HG03342 (cell line): Measurements from ENCODE around the gene TFF3.

Source experiments
- ATAC-seq: cut with Tn5 transposase; IDR thresholded peaks from one replicate; pipeline ENCODE4 v1.9.1; 2021; ENCODE audit warnings: mild to moderate bottlenecking, moderate library complexity; ENCODE audit not compliant: unreplicated experiment

The TFF3 gene

DNA sequence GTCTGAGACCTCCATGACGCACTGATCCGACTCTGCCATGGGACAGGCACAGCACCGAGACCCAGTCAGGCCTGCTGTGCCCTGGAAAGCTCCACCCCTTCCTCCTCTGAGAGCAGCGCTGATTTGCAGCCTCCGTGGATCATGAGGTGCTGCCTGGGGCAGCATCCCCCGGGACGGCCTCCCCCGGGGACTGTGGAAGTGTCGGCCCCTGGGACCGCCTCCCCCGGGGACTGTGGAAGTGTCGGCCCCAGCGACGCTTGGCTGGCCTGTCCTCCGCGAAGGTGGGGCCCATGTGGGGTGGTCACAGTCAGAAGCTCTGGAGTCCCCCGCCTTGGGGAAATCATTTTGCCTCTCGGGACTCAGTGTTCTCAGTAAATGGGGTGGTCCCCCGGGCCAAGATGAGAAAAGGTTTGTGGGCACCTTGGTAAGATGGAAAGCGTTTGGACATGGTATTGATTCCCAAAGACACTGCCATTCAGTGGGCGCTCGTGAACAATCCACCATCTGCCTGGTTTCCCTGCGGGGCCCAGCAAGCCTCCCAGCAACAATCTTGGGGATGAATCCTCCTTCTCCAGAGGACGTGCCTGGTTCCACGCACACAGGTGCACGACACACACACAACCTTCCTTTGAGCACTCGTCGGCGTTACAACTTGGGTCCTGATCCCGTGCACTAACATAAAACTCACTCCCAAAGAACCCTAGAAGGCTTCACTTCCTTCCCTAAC, 32.6 kb upstream of the TFF3 start:
- no peak for ATAC-seq

DNA sequence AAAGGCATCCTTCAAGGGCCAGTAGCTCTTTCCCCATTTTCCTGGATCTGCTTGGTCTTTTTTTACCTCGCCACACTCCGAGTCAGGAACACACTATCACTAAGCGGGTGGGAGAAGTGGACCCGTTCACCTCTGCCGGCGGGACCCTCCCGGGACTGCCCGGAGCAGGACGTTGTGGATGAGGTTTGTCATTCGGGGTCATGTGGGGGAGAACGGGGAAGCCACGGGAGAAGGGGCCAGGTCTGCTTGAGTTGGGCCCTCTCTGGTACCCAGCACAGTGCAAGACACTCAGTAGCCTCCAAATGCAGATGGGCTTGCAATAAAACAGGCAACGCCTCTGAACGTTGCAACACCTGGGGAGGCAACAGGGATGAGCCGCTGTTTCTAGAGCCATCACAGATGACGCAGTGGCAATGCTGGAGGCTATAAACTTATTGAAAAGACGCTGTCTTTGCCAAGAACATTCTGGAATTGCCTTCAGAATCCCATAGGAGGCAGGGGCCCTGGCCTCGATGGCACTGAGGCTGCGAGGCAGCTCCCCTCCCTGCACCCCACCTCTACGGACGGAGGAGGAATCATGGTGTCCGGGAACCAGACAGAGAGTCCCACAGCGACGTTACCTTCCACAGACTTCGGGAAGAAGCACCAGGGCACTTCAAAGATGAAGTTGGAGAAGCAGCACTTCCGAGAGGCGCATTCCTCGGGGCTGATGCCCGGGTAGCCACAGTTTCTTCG, 31.8 kb upstream of the TFF3 start:
- ATAC-seq: no peak

DNA sequence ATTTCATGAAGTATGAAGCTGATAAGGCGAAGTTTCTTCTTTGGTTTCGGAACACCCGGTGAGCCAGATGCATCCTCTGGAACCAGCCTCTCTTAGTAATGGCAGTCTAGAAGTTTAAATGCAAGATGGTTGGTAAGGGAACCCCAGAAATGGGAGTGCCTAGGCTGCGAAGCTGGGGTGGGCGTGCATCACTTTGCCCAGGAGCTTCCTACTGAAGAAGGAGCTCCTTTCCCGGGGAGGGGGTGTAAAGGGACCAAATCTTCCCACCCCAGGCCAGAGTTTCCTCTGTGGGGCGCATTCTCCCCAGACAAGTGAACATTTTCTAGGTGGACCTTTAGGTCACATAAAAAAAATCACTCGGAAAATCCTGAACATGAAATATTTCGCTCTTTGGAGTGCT, 31.2 kb upstream of the TFF3 start:
- no peak for ATAC-seq

DNA sequence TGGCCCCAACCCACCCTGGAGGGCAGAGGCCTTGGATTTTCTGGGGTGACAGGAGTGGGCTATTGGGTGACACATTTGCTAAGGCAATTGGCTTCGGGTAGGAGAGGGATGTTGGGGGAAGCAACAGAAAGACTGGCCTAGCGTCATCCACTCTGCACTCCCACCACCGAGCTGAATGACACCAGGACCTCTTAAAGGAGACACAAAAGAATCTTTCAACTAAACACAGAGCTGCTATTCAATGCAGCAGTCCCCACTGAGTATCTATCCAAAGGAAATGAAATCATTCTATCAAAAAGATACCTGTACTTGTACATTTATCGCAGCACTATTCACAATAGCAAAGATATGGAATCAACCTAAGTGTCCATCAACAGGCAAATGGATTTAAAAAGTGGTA, 29.4 kb upstream of the TFF3 start:
- no peak for ATAC-seq

DNA sequence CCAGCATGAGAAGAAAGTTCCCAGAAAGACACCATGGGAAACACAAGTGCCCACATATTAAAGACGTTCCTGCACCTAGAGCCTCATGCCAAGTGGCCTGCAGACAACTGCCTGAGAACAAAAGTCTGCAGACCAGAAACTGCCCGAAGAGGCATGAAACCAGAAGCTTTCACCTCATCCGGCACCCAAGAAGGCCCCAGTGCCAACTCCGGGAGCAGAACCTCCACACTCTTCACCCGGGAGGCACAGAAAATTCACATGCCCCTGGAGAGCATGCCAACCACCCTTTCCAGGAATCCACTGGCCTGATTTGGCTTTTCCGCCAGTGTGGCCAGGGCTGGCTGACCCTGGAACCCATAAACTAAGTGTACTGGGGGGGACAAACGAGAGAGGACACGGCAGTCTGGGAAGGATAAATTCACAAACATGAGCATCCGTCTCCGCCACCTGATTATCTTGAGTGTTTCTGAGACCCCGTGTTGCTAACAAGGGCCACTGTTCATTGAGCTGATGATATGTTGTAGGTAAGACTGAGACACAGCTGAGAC, 28.8 kb upstream of the TFF3 start:
- no peak for ATAC-seq

DNA sequence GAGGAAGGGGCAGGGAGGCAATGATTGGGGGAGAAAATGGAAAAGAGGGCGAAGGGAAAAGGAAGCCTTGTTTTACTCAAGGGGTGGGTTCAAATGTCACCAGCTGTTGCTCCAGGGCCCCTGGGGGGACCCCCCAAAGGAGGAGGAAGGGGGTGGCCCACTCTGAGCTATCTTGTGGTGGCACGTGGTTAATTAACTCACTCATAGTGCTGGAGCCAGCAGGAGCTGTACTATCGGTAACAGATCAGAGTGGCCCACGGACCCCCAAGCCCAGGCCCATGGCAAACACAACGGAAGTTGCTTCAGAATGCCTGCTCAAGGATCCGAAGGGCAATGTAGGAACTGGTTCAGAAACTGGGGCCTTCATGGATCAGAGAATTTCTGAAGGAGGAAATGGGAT, 28.3 kb upstream of the TFF3 start:
- ATAC-seq: no peak

DNA sequence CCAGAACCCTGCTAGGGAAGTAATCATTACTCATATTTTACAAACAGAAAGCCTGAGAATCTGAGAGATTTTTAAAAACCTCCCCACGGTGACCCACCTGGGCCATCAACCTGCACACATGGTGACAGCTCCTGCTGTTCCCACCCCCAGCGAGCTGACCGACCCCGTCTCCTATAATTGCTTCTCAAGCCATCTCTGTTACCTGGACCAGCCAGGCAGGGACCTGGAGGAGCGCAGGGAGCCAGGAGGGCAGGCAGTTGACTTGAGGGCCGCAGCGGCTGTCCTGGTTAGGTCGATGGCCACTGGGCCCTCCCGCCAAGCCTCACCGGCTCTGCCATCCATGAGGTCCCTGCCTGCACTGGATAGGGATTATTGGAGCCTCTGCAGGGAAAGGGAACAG, 27.9 kb upstream of the TFF3 start:
- ATAC-seq: no peak

DNA sequence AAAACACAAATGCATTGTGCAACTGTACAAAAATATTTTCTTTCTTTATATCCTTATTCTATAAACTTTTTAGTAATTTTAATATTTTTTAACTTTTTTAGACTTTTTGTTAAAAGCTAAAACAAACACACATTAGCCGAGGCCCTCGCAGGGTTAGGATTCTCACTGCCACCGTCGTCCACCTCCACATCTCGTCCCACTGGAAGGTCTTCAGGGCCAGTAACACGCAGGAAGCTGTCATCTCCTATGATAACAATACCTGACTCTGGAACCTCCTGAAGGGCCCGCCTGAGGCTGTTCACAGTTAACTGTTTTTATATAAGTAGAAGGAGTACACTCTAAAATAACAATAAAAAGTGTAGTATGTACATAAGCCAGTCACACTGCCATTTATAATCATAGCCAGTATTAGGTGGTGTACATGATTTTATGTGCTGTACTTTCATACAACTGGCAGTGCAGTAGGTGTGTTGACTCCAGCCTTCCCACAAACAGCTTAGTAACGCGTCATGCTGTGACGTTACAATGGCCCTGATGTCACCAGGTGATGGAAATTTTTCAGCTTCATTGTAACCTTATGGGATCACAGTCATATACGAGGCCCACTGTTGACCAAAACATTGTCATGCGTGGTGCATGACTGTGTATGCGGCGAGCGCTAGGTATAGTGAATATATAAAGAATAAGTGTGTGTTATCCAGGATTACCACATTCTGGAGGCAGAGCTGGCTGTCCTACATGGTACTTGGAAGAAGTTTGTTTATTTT, 26.8 kb upstream of the TFF3 start:
- ATAC-seq: no peak

DNA sequence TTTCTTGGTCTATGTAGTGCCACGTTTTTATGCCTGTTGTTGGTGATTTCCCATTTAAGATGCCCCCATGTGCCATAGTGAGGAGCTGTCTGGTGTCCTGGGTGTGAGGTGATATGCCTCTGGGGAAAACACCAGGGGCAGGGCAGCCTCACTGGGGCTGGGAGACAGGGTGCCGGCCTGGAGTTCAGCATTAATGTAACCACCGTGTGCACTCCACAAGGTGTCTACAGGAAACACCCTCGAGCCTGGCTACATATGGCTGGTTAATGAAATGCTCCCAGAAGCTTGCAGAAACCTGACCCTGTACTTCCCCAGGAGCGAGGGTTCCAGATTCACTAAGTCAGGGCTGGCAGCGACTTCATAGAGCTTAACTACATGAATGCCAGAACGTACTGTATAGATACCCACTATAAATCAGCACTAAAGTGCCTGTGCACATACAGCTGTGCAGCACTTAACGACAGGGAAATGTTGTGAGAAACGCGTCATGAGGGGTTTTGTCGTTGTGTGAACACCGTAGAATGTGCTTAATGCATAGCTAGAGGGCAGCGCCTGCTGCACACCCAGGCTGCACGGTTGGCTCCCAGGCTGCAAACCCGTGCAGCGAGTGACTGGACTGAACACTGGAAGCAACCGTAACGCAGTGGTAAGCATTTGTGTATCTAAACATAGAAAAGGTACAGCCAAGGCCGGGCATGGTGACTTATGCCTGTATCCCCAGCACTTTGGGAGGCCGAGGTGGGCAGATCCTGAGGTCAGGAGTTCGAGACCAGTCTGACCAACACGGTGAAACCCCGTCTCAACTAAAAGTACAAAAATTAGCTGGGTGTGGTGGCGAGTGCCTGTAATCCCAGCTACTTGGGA, 25.2 kb upstream of the TFF3 start:
- ATAC-seq: no peak

DNA sequence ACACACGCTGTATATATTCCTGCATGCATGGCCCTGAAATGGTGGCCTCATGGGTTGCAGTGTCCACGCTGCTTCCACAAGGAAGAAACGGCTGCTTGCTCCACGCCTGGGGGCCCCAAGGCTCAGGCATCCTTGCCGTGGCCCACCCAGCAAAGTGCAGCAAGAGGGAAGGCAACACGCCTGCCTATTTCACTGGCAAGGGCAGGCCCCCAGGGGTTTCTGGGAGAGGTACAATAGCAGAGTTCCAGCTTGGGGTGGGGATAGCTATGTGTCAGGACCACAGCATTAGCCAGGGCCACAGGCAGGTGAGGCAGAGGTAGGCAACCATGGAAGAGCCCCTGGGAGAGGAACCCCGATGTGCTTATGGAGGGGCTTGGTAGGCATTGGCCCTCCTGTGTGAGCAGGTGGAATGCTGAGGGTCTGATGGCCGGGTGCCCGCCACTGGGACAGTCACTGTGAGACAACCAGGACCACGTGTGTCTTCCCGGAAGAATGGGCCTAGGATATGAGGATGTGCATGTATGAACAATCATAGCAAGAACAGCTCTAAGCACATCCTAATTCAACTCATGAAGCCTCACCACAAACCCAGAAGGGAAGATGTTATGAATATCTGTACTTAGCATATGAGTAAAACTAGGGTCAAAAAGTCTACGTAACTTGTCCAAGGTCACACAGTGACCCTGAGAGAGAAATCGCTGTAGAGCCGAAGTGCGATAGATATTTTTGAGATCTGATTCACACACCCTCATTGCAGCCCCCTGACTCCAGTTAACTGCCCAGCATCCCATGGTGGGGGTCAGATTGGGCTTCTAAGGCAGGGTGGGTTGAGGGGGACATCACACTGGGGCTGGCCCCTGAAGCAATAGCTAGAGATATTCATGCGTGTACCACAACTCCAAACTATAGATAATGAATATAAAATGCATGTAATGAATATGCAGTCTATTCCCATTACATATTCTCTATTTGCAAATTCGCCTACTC, 23.8 kb upstream of the TFF3 start:
- ATAC-seq: no peak

DNA sequence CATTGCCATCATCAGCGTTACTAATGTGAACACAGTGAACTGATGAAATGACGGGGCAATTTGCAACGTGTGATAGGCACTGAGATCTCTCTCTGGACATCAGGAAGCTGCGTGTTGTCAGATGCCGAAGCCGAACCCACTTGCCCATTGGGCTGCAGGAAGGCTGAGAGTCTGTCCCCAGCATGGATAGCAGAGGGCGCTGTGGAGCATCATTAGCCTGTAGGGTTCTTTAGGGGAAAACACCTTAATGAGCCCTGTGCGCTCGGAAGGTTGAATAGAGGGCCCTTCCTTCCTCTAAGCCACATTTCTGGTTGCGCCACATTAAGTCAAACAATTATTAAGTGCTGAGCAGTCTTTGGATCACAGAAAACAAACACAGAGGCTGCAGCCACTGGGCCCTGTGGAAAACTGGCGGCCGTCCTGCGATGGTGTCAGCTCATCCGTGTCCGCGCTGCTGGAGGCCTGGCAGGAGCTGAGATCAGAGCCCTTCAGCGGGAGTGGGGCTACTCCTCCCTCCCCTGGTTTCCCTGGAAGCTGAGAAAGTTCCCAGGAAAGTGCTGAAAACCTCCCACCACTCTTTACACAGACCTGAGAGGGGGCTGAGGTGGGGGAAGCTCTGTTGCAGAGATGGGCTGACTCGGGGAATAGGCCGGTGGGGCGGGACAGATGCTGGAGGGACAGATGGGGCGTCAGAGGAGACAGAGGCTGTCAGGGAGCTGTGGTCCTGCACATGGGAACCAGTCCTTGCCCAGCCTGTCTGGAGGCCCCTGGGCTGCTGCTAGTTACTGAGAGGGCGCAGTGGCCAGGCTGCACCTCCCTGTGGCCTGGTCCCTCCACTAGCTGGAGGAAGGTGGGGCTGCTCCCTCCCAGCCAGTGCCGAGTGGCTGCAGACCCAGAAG, 22.9 kb upstream of the TFF3 start:
- peak; percentile 47 for ATAC-seq

DNA sequence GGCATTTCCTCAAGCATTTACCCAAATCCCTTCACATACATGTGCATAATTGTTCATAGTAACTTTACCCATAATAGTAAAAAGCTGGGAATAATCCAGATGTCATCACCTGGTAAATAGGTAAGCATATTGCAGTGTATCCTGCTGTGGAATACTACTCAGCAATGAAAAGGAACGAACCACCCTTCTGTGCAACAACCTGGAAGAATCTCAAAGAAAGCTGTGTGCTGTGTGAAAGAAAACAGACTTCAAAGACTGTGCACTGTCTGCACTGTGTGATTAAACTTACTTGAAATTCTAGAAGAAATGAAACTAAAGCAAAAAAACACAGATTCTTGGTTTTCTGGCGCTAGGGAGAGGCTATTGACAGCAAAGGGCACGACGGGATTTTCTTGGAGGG, 22.1 kb upstream of the TFF3 start:
- no peak for ATAC-seq

DNA sequence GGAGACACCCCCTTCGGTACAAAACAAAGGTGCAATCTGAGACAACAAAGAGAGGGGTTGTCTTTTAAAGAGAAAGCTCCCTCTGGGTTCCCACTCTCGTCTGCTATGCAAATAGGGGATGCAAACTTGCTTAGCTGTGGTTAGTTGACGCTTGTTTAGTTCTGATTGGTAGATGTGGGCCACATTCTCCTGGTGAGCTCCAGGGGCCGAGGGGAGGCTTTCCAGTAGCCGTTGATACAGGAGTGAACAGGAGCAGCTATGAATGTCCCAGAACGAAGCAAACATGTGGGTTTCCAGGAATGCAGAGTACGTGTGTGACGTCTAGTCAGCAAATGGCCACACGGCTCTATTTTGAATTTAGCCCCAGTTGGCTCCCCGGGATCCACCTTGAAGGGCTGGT, 20.8 kb upstream of the TFF3 start:
- no peak for ATAC-seq

DNA sequence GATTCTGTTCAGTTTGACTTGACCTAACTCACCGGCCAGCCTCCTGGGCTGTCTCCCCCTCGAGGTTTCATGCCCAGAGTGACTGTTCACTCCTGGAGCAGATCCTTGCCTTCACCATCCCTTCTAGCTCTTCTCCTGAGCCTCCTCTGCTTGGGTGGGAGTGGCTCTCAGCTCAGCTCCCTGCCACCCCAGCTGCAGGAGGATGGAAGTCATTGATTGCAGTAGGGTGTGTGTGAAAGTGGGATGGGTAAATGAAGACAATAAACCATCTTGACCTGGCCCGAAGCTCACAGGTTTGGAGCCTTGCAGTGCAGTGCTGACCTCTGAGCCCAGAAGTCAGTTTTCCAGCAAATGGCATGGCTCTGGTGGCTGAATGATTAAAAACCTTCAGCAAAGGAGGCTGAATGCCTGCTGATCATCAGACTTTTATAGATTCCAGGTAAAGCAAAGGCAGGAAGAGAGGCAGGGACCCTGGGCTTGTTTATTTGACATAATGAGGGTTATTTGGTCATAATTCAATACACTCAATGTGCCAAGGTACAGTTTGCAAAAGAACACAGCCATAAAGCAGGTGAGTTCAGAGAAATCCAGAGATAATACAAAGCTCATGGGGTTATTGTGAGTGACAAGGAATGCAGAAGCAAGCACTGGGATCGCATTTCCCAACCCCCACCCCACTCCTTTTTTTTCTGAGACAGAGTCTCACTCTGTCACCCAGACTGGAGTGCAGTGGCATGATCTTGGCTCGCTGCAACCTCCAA, 17.5 kb upstream of the TFF3 start:
- ATAC-seq: no peak

DNA sequence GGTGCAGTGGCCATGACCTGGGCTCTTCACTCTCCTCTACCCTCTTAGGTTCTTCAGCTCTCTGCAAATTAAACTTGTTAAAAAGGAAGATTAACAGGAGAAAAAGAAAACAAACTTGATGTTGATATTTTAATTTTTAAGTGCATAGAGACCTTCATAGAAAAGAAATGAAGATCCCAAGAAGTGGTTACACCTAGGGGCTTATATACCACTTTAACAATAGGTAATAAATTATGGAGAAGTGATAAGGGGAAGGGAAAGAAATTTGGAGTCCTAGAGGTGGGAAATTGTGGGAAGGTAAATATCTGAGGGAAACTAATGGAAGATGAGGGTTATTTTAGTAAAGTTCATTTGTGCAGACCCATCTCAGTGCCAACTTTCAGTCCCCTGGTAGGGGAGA, 16.5 kb upstream of the TFF3 start:
- ATAC-seq: no peak

DNA sequence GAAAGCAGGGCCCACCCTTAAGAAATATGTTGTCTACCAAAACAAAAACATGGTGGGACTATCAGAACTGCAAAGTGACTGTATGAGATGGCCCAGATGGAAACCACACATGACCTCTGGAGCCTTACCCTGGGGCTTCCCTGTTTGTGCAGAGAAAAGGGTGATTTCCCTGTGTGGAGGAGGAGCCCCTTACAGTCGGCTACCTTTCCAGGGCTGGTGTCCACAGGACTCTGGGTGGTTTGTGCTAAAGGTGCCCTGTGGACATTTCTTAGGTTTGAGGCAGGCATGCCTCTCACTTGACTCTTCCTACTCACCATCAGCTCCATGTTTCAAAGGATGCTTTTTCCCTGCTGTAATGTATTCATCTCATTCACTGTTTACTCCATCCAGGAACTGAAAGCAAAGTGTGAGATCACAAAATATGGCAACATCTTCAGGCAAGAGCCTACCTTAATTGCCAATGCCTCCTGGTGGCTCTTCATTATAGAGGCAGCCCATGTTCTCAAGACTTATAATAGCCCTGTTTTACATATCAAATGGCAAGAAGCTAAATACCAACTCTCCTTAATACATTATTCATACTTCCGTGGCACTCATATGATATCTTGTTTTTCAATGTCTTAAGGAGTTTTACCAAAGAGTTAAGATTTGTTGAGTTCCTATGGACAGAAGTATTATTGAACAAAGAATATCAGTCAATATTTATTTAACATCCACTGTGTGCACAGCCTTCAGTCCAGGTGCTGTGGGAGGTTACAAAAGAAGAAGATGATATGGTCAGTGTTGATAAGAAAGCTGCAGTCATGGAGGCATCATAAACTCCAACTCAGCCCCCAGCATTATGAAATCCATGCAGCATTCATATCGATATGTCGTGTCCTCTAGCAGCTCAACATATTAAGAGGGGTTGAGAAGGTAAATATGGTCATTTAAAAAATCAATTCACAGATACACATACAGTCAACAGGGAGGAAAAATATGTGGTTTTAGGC, 15.5 kb upstream of the TFF3 start:
- no peak for ATAC-seq

DNA sequence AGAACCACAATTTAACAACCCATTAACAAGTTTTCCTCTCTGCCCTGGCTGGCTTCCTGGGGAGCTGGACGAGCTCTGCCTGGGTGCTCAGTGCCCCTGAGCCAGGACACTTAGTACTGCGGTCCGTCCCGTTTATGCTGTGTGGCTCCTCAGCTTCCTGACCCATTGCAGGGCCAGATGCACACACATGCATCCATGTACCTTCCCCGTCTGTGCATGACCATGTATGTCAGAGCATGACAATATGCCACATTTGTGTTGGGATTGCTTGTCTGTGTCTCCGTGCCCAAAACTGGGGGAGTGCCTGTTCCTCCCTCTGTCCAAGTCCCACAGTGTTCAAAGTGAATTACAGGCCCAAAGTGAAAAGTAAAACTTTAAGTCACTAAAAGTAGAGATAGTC, 9.7 kb upstream of the TFF3 start:
- no peak for ATAC-seq
